Urinary bladder (tissue), 4 donors: ENCODE results near the gene PSENEN. TPM values are rescaled to one million over a fixed set of nuclear protein-coding genes. Genes with fewer than 3 reads are reported as not detected.

Experiments
- DNase-seq: peaks from one replicate; pipeline ENCODE4 v3.0.0-alpha.2; 2015; ENCODE audit errors: extremely low spot score
- H3K27ac ChIP-seq: one replicate; pipeline ENCODE4 v1.5.1; 2013; ENCODE audit warnings: low read depth, mild to moderate bottlenecking, moderate library complexity
- H3K36me3 ChIP-seq: one replicate; pipeline ENCODE4 v1.6.1; 2013; ENCODE audit warnings: mild to moderate bottlenecking, moderate library complexity; ENCODE audit not compliant: insufficient read depth
- H3K4me1 ChIP-seq: one replicate; pipeline ENCODE4 v1.6.1; 2013; ENCODE audit warnings: mild to moderate bottlenecking, moderate library complexity; ENCODE audit not compliant: insufficient read depth
- H3K4me3 ChIP-seq: one replicate; pipeline ENCODE4 v1.5.1; 2013; ENCODE audit warnings: low read depth, low read length
- WGBS: extraction: QIAGEN DNeasy Blood & Tissue Kit; methylation state at CpG from one replicate; pipeline ENCODE4 v1.1.7; 2013; 5-methylcytosine and 5-hydroxymethylcytosine counted together
- polyA plus RNA-seq: library from polyadenylated mRNA; stranded (reverse); fragments of 200-250 nt; gene quantifications from one replicate; pipeline ENCODE4 v1.2.3, GENCODE V29; 2013
- total RNA-seq: library from RNA; depleted of rRNA; stranded (reverse); fragments of >200 nt; gene quantifications from one replicate; pipeline ENCODE4 v1.2.3, GENCODE V29; 2014
- donor health status: healthy with polysubstance abuse.
- donor health status: healthy.

The PSENEN gene, protein sequence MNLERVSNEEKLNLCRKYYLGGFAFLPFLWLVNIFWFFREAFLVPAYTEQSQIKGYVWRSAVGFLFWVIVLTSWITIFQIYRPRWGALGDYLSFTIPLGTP
- total RNA-seq (13.7 TPM), polyA plus RNA-seq (49.2 TPM)

GRCh38 chr19:35745328-35746086 is at the start of gene PSENEN, which contains the start of gene U2AF1L4:
Gene PSENEN (plus strand): TSS chr19:35745651. CDS start chr19:35745931, 280 bp downstream.
Gene U2AF1L4 (minus strand): TSS chr19:35745418. CDS start chr19:35745391, 27 bp downstream.
- H3K36me3 ChIP-seq = no peaks in the 10 kb centered on the region
- H3K4me3 ChIP-seq = peak within 1 kb of the TSS; percentile 61
- DNase-seq = peak; percentile 97
- under 1% methylated on average over 40 of the region's 40 CpGs for WGBS
- H3K4me1 ChIP-seq = no peaks in the 10 kb centered on the region
- H3K27ac ChIP-seq = peak within 1 kb of the TSS; percentile 92

DNA sequence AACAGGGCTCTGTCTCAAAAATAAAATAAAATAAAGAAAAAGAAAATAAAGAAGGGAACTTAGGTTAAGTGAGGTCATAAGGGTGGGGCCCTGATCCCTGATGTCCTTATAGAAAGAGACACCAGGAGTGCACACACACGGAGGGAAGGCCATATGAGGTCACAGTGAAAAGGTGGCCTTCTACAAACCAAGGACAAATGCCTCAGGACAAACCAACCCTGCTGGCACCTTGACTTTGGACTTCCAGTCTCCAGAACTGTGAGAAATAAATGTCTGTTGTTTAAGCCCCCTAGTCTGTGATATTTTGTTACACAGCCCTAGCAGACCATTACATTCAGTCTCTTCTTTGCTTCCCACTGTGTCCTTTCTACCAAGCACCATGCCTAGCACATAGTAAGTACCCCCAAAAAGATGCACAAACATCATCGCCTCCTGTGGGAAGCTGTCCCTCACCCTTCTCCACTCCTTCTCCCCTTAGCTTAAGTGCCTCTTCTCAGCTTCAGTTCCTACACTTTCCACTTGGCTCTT is 49.5 kb upstream of the PSENEN start:
- no peak for DNase-seq
- no peak overlapping the region for H3K27ac ChIP-seq
- 76% methylated on average over 2 of the region's 2 CpGs for WGBS
- H3K36me3 ChIP-seq = no peaks in the 10 kb centered on the region
- no peaks in the 10 kb centered on the region for H3K4me1 ChIP-seq
- H3K4me3 ChIP-seq = no peak overlapping the region

DNA sequence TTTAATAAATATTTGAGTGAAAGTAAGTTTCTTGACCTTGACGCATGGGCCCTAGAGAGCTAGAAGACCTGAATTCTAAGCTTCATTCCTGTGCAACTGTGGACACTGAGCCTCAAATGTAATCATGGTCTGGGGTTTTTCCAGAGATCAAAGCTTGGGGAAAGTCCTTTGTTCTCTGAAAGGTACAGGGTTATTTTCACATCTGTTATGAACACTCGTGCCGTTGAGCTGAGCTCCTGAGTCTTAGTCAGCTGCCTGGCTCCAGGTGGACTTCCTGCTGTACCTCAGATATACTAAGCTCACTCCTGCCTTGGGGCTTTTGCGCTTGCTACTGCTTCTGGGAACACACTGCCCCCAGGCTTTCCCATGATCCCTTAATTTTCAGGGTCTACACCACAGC is 48.6 kb upstream of the PSENEN start:
- DNase-seq = no peak
- Histone ChIP-seq H3K27ac (no peak overlapping the region), H3K36me3 (no peaks in the 10 kb centered on the region), H3K4me3 (no peak overlapping the region), H3K4me1 (no peaks in the 10 kb centered on the region)
- WGBS = 76% methylated on average over 4 of the region's 4 CpGs

DNA sequence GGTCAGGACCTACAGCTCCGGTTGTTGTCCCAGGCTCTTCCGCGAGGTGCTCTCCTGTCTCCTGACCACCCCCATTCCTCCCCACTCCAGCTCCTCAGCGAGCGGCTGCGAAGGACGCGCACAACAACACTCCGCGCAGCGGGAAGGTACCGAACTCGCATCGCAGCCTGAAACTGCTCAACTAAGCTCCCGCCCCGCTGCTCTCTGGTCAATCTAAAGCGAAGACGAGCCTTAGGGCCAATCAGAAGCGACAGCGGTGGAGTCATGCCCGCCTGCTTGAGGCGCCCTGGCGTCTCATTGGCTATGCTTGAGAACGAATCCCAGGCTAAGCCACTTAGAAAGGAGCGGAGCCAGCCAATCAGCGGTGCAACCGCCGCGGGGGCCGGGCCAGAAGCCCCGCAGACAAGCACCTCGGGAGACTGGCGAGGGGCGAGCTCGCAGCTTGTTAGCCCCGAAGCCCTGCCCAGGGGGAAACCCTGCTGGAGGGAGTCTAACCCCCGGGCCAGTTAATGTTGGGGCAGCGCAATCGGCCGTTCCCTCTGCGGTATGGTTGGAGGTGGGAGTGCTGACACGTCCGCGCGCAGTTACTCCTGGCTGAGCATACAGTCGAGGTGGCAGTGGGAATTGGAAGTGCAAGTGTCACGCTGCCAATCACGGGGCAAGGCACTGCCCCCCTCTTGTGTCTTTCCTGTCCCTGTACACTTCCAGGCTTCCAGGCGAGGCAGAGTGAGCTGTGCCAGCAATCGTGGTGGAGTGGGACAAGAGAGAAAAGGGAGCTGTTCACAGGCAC is 43.0 kb upstream of the PSENEN start:
- peak; percentile 93 for DNase-seq
- Histone ChIP-seq H3K27ac (no peak overlapping the region), H3K4me1 (no peaks in the 10 kb centered on the region), H3K36me3 (no peaks in the 10 kb centered on the region), H3K4me3 (peak overlapping the region; percentile 44)
- WGBS = under 1% methylated on average over 50 of the region's 50 CpGs

GRCh38 chr19:35703343-35703742 is 42.1 kb upstream of the PSENEN start:
- Histone ChIP-seq H3K4me1 (no peaks in the 10 kb centered on the region), H3K27ac (no peak overlapping the region), H3K4me3 (no peak overlapping the region), H3K36me3 (no peaks in the 10 kb centered on the region)
- WGBS = 51% methylated on average over 9 of the region's 9 CpGs
- no peak for DNase-seq

- WGBS = 19% methylated on average over 24 of the region's 24 CpGs
- no peaks in the 10 kb centered on the region for H3K4me1 ChIP-seq
- H3K27ac ChIP-seq = no peak within 1 kb of the TSS
- DNase-seq = no peak
- no peak within 1 kb of the TSS for H3K4me3 ChIP-seq
- H3K36me3 ChIP-seq = no peaks in the 10 kb centered on the region
Measured at GRCh38 chr19:35704218-35704617, 41.2 kb upstream of the PSENEN start, which contains the start of gene ZBTB32. Gene ZBTB32 (plus strand): TSS chr19:35704558. CDS start chr19:35714627, 10,069 bp downstream.

DNA sequence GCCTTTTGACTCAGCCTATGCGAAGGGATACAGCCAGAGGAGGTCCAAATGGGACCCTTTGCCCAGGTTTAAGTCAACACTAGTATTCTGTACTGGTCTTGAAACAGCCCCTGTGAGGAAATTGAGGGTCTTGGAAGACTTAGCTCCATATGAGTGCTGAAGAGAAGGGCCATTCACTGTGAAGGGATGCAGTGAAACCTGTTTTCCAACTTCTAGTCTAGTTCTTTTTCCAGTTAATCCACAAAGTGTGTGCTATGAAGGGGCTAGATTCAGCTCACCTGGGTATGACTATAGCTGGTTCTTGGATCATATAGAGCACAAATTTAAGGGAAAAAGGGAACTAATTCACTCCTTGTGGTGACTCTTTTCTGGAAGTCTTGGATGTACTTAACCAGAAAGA is 37.1 kb upstream of the PSENEN start:
- H3K4me1 ChIP-seq = no peaks in the 10 kb centered on the region
- no peak overlapping the region for H3K4me3 ChIP-seq
- 90% methylated on average over 1 of the region's 1 CpG for WGBS
- DNase-seq = no peak
- no peaks in the 10 kb centered on the region for H3K36me3 ChIP-seq
- no peak overlapping the region for H3K27ac ChIP-seq

DNA sequence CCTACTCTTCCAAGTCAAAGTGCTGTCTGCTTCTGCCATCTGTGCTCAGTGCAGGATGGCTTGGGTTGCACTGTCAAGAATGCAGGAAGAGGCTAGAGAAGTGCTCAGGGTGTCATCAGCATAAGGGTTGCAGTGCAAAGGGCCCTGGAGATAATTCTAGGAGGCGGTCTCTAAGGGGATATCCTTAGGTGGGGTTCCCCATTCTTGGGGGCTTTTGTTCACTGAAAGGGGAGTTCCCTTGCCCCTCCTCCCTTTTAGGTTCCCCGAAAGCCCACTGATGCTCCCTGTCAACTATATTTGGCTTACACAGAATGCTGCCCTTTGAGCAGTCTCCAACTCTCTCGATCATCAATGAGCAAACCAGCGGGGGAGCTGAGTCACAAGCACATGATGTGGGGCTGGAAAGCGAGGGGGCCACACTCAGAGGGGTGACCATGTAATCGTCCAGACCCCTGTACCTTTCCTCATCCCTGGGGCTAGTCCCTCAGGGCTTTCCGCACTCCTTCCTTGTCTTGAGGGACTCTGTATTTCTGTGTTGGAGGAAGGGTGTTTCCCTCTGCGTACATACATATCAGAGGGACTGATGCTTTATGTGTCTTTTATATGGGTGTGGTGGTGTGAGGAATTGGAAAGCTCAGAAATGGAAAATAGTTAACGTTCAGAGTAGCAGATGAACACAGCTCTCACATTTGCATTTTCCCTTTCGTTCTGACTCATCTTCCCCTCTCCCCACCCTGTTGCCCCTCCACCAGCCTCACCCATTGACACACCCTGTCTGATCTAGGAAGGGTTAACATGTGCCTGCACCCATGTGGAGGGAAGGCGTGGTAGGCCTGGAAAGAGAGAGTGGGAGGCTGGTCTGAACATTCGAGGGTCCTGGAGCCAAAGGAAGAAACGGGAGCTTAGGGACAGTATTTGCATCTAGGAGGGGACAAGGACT is 34.4 kb upstream of the PSENEN start:
- 70% methylated on average over 13 of the region's 13 CpGs for WGBS
- no peaks in the 10 kb centered on the region for H3K4me1 ChIP-seq
- no peak overlapping the region for H3K27ac ChIP-seq
- no peak for DNase-seq
- no peak overlapping the region for H3K4me3 ChIP-seq
- H3K36me3 ChIP-seq = no peaks in the 10 kb centered on the region

GRCh38 chr19:35712567-35713505 is 32.6 kb upstream of the PSENEN start:
- no peak overlapping the region for H3K27ac ChIP-seq
- WGBS = 70% methylated on average over 11 of the region's 11 CpGs

GRCh38 chr19:35713506-35713850 is 32.0 kb upstream of the PSENEN start:
- H3K4me1 ChIP-seq = no peaks in the 10 kb centered on the region
- H3K27ac ChIP-seq = no peak overlapping the region
- WGBS = 68% methylated on average over 2 of the region's 2 CpGs
- H3K4me3 ChIP-seq = no peak overlapping the region
- no peaks in the 10 kb centered on the region for H3K36me3 ChIP-seq
- no peak for DNase-seq

More at GRCh38 chr19:35712567-35713505, 32.6 kb upstream of the PSENEN start:
- Histone ChIP-seq H3K36me3 (no peaks in the 10 kb centered on the region), H3K4me1 (no peaks in the 10 kb centered on the region), H3K4me3 (no peak overlapping the region)
- no peak for DNase-seq

- no peak for DNase-seq
- no peak overlapping the region for H3K27ac ChIP-seq
- 71% methylated on average over 12 of the region's 12 CpGs for WGBS
- H3K4me1 ChIP-seq = no peaks in the 10 kb centered on the region
- H3K36me3 ChIP-seq = no peaks in the 10 kb centered on the region
- no peak overlapping the region for H3K4me3 ChIP-seq
Measured at GRCh38 chr19:35713904-35714495, 31.5 kb upstream of the PSENEN start.
